Suppressor macrophage treated with lipopolysaccharide for 1 hour (primary cell): ENCODE data around the gene ATXN7L2.

ENCODE experiments used
- DNase-seq, 3 donors: peaks; one replicate each; pipeline ENCODE4 v3.0.0-alpha.2; 2020 to 2022

ATXN7L2 gene

DNA sequence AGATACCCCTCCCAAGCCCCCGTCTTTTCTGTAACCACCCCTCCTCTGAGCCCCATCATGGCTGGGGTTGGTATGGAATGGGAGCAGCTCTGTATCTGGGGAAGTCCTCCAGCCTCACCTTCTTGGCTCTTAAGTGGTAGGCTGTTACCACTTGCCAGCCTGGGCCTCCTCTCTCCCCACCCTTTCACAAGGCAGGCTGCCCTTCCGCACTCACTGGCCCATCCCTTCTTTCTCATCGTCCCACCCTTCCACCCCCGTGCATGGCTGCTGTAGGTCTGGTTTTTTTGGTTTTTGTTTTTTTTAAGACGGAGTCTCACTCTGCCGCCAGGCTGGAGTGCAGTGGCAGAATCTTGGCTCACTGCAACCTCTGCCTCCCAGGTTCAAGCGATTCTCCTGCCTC lies 15.4 kb downstream of the ATXN7L2 start:
- no peak for DNase-seq

DNA sequence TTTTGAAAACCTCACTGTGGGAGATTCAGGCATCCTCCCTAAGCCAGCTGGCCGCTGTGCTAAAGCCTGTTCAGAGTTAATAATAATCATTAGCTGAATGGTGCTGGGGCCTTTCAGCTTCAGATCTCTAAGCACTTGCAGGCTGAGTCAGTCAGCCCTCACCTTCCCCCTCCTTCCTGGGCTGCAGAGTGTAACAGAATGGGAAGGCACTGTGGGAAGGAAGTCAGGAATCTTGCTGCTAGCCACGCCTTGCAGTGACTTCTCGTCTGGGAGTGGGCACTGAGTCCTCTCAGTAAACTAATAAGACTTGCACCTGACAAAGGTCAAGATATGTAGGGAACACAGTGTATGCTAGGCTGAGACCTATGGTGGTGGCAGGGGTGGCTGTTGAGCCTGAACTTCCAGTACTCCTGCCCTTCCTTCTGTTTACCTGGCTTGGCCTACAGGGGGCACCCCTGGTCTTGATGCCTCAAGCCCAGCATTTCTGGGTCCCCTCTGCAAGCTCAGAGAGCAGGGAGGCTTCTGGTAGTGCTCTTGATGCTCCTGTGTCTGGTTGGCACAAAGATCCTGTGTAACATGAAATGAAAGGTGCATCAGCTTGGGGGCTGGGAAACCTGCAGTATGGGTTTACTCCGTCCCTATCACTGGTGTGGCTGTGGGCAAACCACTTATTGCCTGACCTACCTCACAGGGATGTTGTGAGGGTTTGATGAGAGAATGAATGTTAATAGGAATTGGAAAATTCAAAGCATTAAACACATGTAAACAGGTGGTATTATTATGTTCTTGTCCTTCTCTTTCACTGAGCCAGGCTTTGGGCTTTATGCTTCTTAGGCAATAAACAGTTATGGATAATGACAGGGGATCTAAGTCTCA lies 16.2 kb downstream of the ATXN7L2 start:
- peak; percentile 52 to 72 (median 52) for DNase-seq

DNA sequence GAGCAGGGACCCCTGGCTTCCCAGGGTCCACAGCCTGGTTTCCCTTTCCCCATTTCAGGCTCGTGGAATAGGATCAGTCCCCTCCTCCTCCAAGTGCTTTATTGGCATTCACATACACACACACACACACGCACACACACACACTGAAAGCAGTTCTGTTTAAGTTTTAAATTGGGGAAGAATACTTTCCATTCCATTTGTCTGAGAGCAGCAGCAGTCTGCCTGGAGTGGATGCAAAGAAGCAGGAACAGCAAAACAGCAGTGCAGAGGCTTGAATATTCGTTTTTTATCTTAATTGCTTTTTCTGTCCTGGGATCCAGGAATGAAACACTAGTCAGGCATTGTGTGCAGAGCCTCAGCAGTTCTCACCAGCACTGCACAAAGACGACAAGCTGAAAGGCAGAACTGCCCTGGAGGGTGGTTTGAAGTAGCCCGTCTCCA lies 17.3 kb downstream of the ATXN7L2 start:
- DNase-seq = no peak

DNA sequence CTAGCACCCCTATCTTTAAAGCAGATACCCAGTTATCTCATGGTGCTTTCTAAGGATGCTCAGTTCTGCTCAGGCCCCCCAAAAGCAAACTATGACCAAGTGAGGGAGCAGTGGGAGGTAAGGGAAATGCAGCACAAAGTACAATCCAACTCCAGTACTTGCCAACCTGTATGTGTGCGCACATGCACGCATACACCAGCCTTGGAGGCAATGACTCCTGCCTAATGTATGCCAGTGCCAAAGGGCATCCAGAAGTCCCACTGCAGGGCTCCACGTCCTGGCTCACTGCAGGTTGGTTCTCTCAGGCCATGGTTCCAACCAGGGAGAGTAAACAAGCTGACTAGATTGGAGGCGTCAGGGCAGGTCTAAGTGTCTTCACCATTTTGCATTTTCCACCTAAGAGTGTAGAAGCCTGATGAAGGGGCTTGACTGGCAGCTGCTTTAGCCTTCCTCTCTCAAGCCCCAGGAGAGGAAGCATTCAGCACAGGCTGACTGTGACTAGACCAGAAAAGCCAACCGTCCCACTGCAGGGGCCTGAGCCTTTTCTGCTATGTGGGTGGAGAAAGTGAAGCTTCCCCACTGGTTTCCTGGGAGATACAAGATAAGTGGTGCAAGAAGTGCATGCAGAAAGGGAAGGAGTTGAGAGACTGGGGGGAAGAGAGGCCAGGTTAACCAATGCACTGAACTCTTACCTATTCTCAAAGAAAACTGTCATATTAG lies 18.1 kb downstream of the ATXN7L2 start:
- peak; percentile 64 to 69 (median 67) for DNase-seq

DNA sequence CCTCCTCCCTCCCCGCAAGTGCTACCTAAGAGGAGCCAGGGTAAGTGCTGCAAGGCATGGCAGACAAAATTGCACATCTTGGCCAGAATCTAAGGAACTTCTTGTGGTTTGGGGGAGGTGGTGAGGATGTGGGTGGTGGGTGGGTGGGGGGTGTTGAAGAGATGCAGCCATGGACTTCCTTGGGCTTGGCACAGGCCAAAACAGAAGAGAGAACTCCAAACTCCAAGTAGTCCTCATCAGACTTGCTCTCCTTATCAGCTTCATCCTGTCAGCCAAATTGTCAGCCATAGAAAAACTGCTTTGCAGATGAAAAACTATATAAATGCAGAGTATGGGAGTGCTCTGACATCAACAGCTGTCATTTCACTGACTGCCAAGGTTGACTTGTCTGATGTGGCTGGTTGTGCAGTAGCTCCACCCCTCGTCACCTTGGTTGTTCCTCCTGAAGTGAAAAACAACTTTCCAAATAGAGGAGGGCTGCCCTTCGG lies 18.7 kb downstream of the ATXN7L2 start:
- peak in 1 of 3 donors; percentile 33 for DNase-seq

GRCh38 chr1:109503935-109504334 lies 20.2 kb downstream of the ATXN7L2 start:
- no peak for DNase-seq

DNA sequence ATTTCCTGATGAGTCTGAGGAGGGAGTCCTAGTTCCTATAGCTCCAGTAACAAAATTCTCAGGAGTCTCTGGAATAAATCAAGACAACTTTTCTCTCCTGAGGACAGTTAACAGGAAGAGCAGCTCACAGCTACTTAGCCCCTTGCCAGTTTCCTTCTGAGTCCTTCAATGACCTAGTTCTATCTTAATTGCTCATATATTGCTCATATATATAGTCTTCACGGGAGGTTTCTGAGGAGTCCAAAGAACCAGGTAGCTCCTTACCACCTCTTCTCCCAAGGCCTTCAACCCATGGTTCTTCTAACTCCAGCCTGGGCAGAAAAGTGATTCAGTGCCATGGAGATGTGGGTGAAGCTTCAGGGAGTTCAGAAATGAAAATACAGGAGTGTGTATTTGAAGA lies 21.3 kb downstream of the ATXN7L2 start:
- DNase-seq = no peak

DNA sequence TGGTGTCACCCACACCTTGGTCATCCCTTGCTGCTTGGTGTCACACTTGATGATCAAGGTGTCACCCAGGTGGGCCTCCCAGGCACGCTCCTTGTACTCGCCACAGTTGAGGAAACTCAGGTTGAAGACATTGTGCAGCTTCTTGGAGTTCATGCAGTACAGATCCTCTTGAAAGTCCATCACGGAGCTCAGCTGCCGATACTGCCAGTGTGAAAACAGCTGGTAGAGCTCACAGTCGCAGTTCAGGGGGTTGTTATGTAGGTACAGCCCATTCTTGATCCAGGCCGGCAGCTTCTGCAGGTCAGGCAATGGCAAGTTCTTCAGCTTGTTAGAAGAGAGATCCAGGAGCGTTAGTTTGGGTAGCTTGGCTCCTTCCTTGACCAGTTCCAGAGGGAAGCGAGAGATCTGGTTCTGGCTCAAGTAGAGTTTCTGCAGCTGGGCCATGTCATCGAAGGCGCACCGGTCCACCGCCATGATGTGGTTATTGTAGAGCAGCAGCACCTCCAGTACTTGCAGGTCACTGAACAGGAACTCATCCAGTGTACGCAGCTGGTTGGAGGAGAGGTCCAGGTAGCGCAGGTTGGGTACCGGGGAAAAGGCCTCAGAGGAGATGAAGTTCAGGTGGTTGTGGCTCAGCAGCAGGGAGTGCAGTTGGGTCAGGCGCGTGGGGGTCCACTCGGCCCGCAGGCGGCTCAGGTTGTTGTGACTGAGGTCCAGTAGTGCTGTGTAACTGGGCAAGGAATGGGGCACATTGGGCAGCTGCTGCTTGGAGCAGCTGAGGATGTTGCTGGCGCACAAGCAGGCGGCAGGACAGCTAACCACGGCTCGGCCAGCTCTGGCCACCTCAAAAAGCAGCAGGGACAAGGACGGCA lies 24.5 kb downstream of the ATXN7L2 start:
- DNase-seq = no peak

DNA sequence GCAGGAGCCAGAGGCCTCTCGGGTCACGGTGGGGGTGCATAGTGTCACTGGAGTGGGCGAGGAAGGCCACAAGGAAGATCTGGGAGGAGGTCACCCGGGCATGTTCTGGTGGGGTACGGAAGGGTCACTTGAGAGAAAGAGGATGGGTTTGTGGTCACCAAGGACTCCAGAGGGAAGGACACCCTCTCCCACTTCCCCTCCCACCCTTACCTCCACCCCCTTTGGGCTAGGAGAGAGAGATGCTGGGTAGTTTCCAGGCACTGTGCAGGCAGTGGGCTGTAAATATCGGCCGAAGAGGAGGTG lies 25.1 kb downstream of the ATXN7L2 start:
- no peak for DNase-seq

DNA sequence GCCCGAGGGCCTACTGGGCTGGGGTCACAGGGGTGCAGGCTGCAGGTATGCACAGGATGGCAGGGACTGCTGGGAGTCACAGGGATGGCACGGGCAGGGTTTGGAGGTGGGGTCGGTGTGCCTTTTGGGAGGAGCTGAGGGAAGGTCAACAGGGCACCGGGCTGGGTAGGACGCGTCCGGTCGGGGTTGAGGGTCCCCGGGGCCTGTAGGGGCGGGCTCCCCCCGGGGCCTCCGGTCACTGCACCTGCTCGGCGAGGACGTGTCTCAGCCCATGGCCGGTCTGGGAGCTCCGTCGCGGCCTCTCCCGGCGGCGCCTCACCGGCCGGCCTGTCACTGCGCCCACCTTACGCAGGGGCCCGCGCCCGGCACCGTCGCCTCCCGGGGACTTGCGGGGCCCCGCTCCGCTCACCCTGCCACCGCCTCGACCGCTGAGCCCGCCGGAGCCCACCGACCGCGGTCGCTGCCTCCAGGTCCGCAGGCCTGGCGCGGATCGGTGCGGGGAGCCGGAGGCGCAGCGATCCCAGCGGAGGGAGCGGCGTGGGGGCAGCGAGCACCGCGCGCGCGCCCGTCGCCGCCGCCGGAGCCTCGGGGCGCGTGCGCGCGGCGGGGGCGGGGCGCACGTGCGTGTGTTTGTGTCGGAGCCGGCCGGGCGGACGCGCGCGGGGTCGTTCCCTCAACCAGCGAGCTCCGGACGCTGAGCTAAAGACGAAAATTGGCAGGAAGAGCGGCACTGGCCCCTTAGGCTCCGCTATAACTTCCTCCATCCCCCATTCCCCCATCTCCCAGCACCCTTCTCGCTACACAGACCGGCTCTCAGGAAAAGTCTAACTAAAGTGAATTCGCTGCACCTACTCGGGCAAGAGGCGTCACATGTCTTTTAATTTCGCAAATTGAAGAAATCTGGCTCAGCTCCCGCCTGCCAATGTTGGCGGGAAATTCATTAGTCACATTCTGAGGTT lies 25.8 kb downstream of the ATXN7L2 start, which contains the start of gene AMIGO1:
Gene AMIGO1 (minus strand): TSS at position 552 of the 959 bp plus-strand sequence. CDS start 815 bp downstream, outside the sequence.
- DNase-seq = peak; percentile 44 to 79 (median 61)

DNA sequence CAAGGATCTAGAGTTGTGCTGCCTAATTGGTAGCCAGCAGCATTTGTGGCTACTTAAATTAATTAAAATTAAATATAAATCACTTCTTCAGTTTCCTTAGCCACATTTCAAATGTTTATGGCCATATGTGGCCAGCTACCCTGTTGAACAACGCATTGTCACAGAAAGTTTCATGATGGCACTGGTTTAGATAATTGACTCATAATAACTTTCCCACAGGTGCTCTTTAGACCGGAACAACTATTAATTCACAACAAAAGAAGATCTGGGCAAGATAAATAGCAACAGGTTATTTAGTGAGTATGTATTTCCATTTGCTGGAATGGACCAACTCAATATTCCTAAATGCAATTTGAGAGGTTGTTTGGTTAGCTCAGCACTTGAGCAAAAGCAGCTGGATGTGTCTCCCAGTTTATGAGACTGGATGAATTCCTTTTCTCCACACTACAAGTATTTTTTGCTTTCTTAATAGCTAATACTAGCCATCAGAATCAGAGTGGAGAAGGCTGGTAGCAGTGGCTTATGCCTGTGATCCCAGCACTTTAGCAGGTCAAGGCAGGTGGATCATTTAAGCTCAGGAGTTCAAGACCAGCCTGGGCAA lies 29.5 kb downstream of the ATXN7L2 start:
- no peak for DNase-seq

DNA sequence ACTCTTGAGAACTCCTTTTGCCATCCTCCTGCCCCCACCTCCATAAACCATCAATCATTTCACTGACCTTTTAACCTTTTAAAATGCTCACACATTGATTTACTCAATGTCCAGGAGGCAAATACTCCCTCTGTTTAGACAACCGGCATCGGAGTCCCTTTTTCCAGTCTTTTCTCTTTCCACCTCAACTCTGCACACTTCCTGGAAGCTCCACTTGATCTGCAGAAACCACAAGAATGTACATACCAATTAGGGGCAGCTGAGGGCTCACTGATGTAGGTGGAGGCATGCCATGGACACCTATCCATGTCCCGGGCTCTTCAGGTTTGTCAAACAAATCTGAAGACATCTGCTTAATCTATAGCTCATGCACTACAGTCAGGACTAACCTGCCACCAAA lies 31.1 kb downstream of the ATXN7L2 start:
- DNase-seq = no peak

- no peak for DNase-seq
Measured at GRCh38 chr1:109516872-109517271, 33.2 kb downstream of the ATXN7L2 start.

- no peak for DNase-seq
Measured at GRCh38 chr1:109517337-109517736, 33.6 kb downstream of the ATXN7L2 start.

DNA sequence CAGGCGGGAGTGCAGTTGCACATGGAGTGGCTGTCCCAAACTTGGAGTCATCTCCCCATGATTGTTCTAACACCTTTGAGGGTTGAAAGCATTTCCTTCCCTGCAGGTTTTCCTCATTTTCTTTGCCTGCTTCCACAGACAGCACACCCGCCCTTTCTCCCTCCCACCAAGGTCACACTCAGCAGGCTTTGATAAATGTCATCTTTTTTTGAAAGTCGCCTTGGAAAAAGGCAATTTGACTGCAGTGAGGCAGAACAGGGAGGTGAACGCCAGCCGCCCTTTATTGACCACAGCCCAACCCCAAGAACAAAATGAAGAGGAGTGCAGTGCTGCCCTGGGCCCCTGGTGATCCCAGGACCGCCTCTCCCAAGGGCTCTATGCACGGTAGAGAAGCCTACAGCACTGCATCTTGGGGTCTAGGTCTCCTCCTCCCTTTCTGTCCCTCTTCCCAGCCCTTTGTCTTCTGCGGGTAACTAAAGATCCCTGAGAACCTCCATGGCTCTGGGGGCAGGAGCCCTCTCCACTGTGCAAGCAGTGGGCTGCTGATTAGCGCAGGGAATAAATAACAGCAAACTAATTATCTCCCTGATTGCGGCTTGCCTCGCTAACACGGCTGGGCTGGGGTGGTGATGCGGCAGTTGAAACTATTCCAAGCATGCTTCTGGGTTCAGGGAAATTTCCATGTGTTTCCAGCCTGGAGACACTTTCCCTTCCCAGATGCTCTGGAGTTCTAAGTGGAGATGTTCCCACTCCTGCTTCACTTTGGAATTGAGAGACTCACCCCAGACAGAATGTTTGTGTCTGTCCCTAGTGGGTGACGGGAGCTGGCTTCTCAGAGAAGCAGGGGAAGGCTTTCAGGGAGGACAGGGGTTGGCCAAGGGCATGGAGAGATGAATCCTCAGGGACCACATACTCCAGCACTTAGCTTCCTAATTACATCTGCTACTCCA lies 37.6 kb downstream of the ATXN7L2 start:
- no peak for DNase-seq

- no peak for DNase-seq
Measured at GRCh38 chr1:109522026-109522425, 38.3 kb downstream of the ATXN7L2 start.

GRCh38 chr1:109523706-109524105 lies 40.0 kb downstream of the ATXN7L2 start:
- no peak for DNase-seq

- DNase-seq = no peak
Measured at GRCh38 chr1:109527098-109527811, 43.5 kb downstream of the ATXN7L2 start.
